NCI-H226 (cell line): Measurements from ENCODE around the gene LRRC37B.
A peak's percentile ranks its signal among the peaks of the same experiment; 100 is the strongest.
"Not testable (repeated sequence)": the region's sequence is repeated elsewhere in the genome, so short reads cannot be mapped to it uniquely, and the experiment has no call there.

Source experiments
- DNase-seq: peaks from one replicate; pipeline ENCODE4 v3.0.0-alpha.2; 2015

LRRC37B gene

GRCh38 chr17:32100323-32100722 is 93.1 kb downstream of the LRRC37B start:
- not testable (repeated sequence) for DNase-seq

- peak; percentile 87 for DNase-seq
These were observed 93.9 kb downstream of the LRRC37B start for GRCh38 chr17:32100971-32101631.

GRCh38 chr17:32102172-32102571 is 95.0 kb downstream of the LRRC37B start:
- no peak for DNase-seq

GRCh38 chr17:32102646-32103186 is 95.5 kb downstream of the LRRC37B start:
- DNase-seq = peak; percentile 56
